ENCODE data around the gene TMEM176B. TPM values are rescaled to one million over a fixed set of nuclear protein-coding genes. Genes with fewer than 3 reads are reported as not detected.

The TMEM176B gene
- total RNA-seq, 4 donors from 2014 or later, result 2.5 to 14.5 (median 4.9) TPM

- Histone ChIP-seq H3K4me1 (no peaks in the 10 kb centered on the region), H3K27me3 (peaks cover 10% of the 10 kb centered on the region), H3K27ac (no peak overlapping the region), H3K9me3 (no peaks in the 10 kb centered on the region), H3K36me3 (no peaks in the 10 kb centered on the region), H3K4me3 (no peak overlapping the region)
- TF ChIP-seq EP300 (IDR thresholded peaks at IDR 0.05) (no peak), CTCF (IDR thresholded peaks at IDR 0.05) (no peak), POLR2AphosphoS5 (IDR thresholded peaks at IDR 0.05) (no peak), POLR2A (IDR thresholded peaks at IDR 0.05) (no peak)
- 68% methylated on average over 2 of the region's 2 CpGs for WGBS
- DNase-seq (ENCODE audit: low spot score in 2 of 2), result no peak
These were observed 6.7 kb upstream of the TMEM176B start for GRCh38 chr7:150806863-150807262.

- H3K36me3 ChIP-seq, result no peaks in the 10 kb centered on the region
- peaks cover 14% of the 10 kb centered on the region for H3K27me3 ChIP-seq
These were observed 6.3 kb upstream of the TMEM176B start for GRCh38 chr7:150806454-150806853.

GRCh38 chr7:150805864-150806263 lies 5.7 kb upstream of the TMEM176B start:
- Histone ChIP-seq H3K36me3 (no peaks in the 10 kb centered on the region), H3K4me3 (no peak overlapping the region), H3K4me1 (peaks cover 6% of the 10 kb centered on the region), H3K27me3 (peaks cover 20% of the 10 kb centered on the region), H3K27ac (no peak overlapping the region), H3K9me3 (no peaks in the 10 kb centered on the region)
- no peak for DNase-seq (ENCODE audit: low spot score in 2 of 2)
- no peak for TF ChIP-seq POLR2A (IDR thresholded peaks at IDR 0.05)
- no peak for TF ChIP-seq POLR2AphosphoS5 (IDR thresholded peaks at IDR 0.05)
- no peak for TF ChIP-seq CTCF (IDR thresholded peaks at IDR 0.05)
- no peak for TF ChIP-seq EP300 (IDR thresholded peaks at IDR 0.05)

More at GRCh38 chr7:150806454-150806853, 6.3 kb upstream of the TMEM176B start:
- H3K9me3 ChIP-seq, result no peaks in the 10 kb centered on the region
- peaks cover under 1% of the 10 kb centered on the region for H3K4me1 ChIP-seq
- H3K4me3 ChIP-seq, result no peak overlapping the region
- TF ChIP-seq EP300 (IDR thresholded peaks at IDR 0.05) (no peak), POLR2A (IDR thresholded peaks at IDR 0.05) (no peak), POLR2AphosphoS5 (IDR thresholded peaks at IDR 0.05) (no peak), CTCF (IDR thresholded peaks at IDR 0.05) (no peak)
- 94% methylated on average over 3 of the region's 3 CpGs for WGBS
- H3K27ac ChIP-seq, result no peak overlapping the region
- DNase-seq (ENCODE audit: low spot score in 2 of 2), result no peak

GRCh38 chr7:150804802-150805201 lies 4.6 kb upstream of the TMEM176B start:
- Histone ChIP-seq H3K9me3 (no peaks in the 10 kb centered on the region), H3K4me1 (peaks cover 17% of the 10 kb centered on the region), H3K27ac (no peak overlapping the region), H3K27me3 (peaks cover 31% of the 10 kb centered on the region), H3K4me3 (no peak overlapping the region), H3K36me3 (no peaks in the 10 kb centered on the region)
- TF ChIP-seq EP300 (IDR thresholded peaks at IDR 0.05) (no peak), CTCF (IDR thresholded peaks at IDR 0.05) (no peak), POLR2AphosphoS5 (IDR thresholded peaks at IDR 0.05) (no peak), POLR2A (IDR thresholded peaks at IDR 0.05) (no peak)
- no peak for DNase-seq (ENCODE audit: low spot score in 2 of 2)
- 79% methylated on average over 5 of the region's 5 CpGs for WGBS

GRCh38 chr7:150803161-150803860 lies 3.1 kb upstream of the TMEM176B start:
- peaks cover 43% of the 10 kb centered on the region for H3K27me3 ChIP-seq
- no peak overlapping the region for H3K4me3 ChIP-seq

More at GRCh38 chr7:150803161-150803860, 3.1 kb upstream of the TMEM176B start:
- no peak for DNase-seq (ENCODE audit: low spot score in 2 of 2)
- no peaks in the 10 kb centered on the region for H3K36me3 ChIP-seq
- peaks cover 20% of the 10 kb centered on the region for H3K4me1 ChIP-seq
- no peaks in the 10 kb centered on the region for H3K9me3 ChIP-seq
- H3K27ac ChIP-seq, result no peak overlapping the region
- 85% methylated on average over 10 of the region's 10 CpGs for WGBS
- TF ChIP-seq CTCF (IDR thresholded peaks at IDR 0.05) (no peak), POLR2AphosphoS5 (IDR thresholded peaks at IDR 0.05) (no peak), EP300 (IDR thresholded peaks at IDR 0.05) (no peak)

Measured in suprapubic skin (tissue), 4 donors.